Neuron (in vitro differentiated cells): Measurements from ENCODE around the gene PRICKLE1.
A peak's percentile ranks its signal among the peaks of the same experiment; 100 is the strongest.

Source experiments
- H2AFZ ChIP-seq: one replicate; pipeline ENCODE4 v1.6.1; 2013; ENCODE audit warnings: low read depth, mild to moderate bottlenecking, inconsistent platforms, low read length, moderate library complexity
- H3K27me3 ChIP-seq: one replicate; pipeline ENCODE4 v1.6.1; 2013; ENCODE audit warnings: low read length; ENCODE audit not compliant: insufficient read depth
- H3K36me3 ChIP-seq: one replicate; pipeline ENCODE4 v1.6.1; 2013; ENCODE audit warnings: low read length; ENCODE audit not compliant: insufficient read depth
- H3K4me1 ChIP-seq: one replicate; pipeline ENCODE4 v1.6.1; 2013; ENCODE audit warnings: low read length; ENCODE audit not compliant: insufficient read depth
- H3K4me3 ChIP-seq: 2 replicates; pipeline ENCODE4 v1.5.1; 2013; ENCODE audit warnings: mild to moderate bottlenecking, low read length, moderate library complexity
- H3K9me3 ChIP-seq: one replicate; pipeline ENCODE4 v1.6.1; 2013; ENCODE audit warnings: low read length

The PRICKLE1 gene

GRCh38 chr12:42609605-42610004 is 20.1 kb upstream of the PRICKLE1 start:
- Histone ChIP-seq H3K27me3 (no peaks in the 10 kb centered on the region), H3K4me3 (no peak overlapping the region), H3K4me1 (no peaks in the 10 kb centered on the region), H3K36me3 (no peaks in the 10 kb centered on the region), H3K9me3 (no peaks in the 10 kb centered on the region), H2AFZ (no peak overlapping the region)

- Histone ChIP-seq H3K9me3 (no peaks in the 10 kb centered on the region), H2AFZ (no peak overlapping the region), H3K36me3 (no peaks in the 10 kb centered on the region), H3K27me3 (no peaks in the 10 kb centered on the region), H3K4me1 (peaks cover under 1% of the 10 kb centered on the region), H3K4me3 (no peak overlapping the region)
Observed at GRCh38 chr12:42608196-42608825, 18.8 kb upstream of the PRICKLE1 start.

GRCh38 chr12:42607584-42608058 is 18.1 kb upstream of the PRICKLE1 start:
- Histone ChIP-seq H3K4me1 (peaks cover 2% of the 10 kb centered on the region), H3K9me3 (no peaks in the 10 kb centered on the region), H3K27me3 (no peaks in the 10 kb centered on the region), H3K4me3 (no peak overlapping the region), H3K36me3 (no peaks in the 10 kb centered on the region), H2AFZ (no peak overlapping the region)

GRCh38 chr12:42606471-42606870 is 16.9 kb upstream of the PRICKLE1 start:
- no peak overlapping the region for H3K4me3 ChIP-seq
- no peaks in the 10 kb centered on the region for H3K27me3 ChIP-seq
- H3K9me3 ChIP-seq = no peaks in the 10 kb centered on the region
- no peaks in the 10 kb centered on the region for H3K36me3 ChIP-seq
- H2AFZ ChIP-seq = no peak overlapping the region
- H3K4me1 ChIP-seq = peaks cover 2% of the 10 kb centered on the region

GRCh38 chr12:42605685-42606084 is 16.1 kb upstream of the PRICKLE1 start:
- Histone ChIP-seq H3K27me3 (no peaks in the 10 kb centered on the region), H2AFZ (no peak overlapping the region), H3K4me1 (peaks cover 2% of the 10 kb centered on the region), H3K4me3 (no peak overlapping the region), H3K36me3 (no peaks in the 10 kb centered on the region), H3K9me3 (no peaks in the 10 kb centered on the region)

- Histone ChIP-seq H3K27me3 (no peaks in the 10 kb centered on the region), H3K36me3 (no peaks in the 10 kb centered on the region), H2AFZ (no peak overlapping the region), H3K9me3 (no peaks in the 10 kb centered on the region), H3K4me1 (peaks cover 2% of the 10 kb centered on the region), H3K4me3 (no peak overlapping the region)
Observed at GRCh38 chr12:42603246-42603990, 13.9 kb upstream of the PRICKLE1 start.

- Histone ChIP-seq H2AFZ (no peak overlapping the region), H3K9me3 (no peaks in the 10 kb centered on the region), H3K27me3 (no peaks in the 10 kb centered on the region), H3K4me1 (peaks cover 3% of the 10 kb centered on the region), H3K36me3 (no peaks in the 10 kb centered on the region), H3K4me3 (no peak overlapping the region)
Observed at GRCh38 chr12:42593874-42594273, 4.3 kb upstream of the PRICKLE1 start.

- H3K4me3 ChIP-seq = peak overlapping the region; percentile 47
- peak overlapping the region; percentile 87 for H2AFZ ChIP-seq
- H3K36me3 ChIP-seq = no peaks in the 10 kb centered on the region
- no peaks in the 10 kb centered on the region for H3K27me3 ChIP-seq
- peaks cover 19% of the 10 kb centered on the region for H3K4me1 ChIP-seq
- H3K9me3 ChIP-seq = no peaks in the 10 kb centered on the region
Observed at GRCh38 chr12:42590330-42590934, 886 bp upstream of the PRICKLE1 start.

GRCh38 chr12:42588524-42589464 is 752 bp downstream of the PRICKLE1 start:
- no peaks in the 10 kb centered on the region for H3K27me3 ChIP-seq
- H3K4me1 ChIP-seq = peaks cover 19% of the 10 kb centered on the region
- H3K36me3 ChIP-seq = no peaks in the 10 kb centered on the region
- peak overlapping the region; percentile 93 for H2AFZ ChIP-seq
- peak overlapping the region; percentile 47 for H3K4me3 ChIP-seq
- no peaks in the 10 kb centered on the region for H3K9me3 ChIP-seq

- Histone ChIP-seq H3K4me1 (peaks cover 19% of the 10 kb centered on the region), H3K27me3 (no peaks in the 10 kb centered on the region), H3K4me3 (peak overlapping the region; percentile 47), H3K36me3 (no peaks in the 10 kb centered on the region), H3K9me3 (no peaks in the 10 kb centered on the region), H2AFZ (peak overlapping the region; percentile 12)
Observed at GRCh38 chr12:42587601-42588523, 1.7 kb downstream of the PRICKLE1 start.

GRCh38 chr12:42586268-42586667 is 3.3 kb downstream of the PRICKLE1 start:
- Histone ChIP-seq H2AFZ (no peak overlapping the region), H3K4me3 (no peak overlapping the region), H3K4me1 (peaks cover 19% of the 10 kb centered on the region), H3K36me3 (no peaks in the 10 kb centered on the region), H3K9me3 (no peaks in the 10 kb centered on the region), H3K27me3 (no peaks in the 10 kb centered on the region)

GRCh38 chr12:42585841-42586216 is 3.7 kb downstream of the PRICKLE1 start:
- no peaks in the 10 kb centered on the region for H3K36me3 ChIP-seq
- H3K9me3 ChIP-seq = no peaks in the 10 kb centered on the region
- H2AFZ ChIP-seq = no peak overlapping the region
- H3K27me3 ChIP-seq = no peaks in the 10 kb centered on the region
- no peak overlapping the region for H3K4me3 ChIP-seq
- peaks cover 19% of the 10 kb centered on the region for H3K4me1 ChIP-seq
